ENCODE data around the gene CELSR2.
"Not testable (repeated sequence)": the region's sequence is repeated elsewhere in the genome, so short reads cannot be mapped to it uniquely, and the experiment has no call there.

Gene CELSR2, protein sequence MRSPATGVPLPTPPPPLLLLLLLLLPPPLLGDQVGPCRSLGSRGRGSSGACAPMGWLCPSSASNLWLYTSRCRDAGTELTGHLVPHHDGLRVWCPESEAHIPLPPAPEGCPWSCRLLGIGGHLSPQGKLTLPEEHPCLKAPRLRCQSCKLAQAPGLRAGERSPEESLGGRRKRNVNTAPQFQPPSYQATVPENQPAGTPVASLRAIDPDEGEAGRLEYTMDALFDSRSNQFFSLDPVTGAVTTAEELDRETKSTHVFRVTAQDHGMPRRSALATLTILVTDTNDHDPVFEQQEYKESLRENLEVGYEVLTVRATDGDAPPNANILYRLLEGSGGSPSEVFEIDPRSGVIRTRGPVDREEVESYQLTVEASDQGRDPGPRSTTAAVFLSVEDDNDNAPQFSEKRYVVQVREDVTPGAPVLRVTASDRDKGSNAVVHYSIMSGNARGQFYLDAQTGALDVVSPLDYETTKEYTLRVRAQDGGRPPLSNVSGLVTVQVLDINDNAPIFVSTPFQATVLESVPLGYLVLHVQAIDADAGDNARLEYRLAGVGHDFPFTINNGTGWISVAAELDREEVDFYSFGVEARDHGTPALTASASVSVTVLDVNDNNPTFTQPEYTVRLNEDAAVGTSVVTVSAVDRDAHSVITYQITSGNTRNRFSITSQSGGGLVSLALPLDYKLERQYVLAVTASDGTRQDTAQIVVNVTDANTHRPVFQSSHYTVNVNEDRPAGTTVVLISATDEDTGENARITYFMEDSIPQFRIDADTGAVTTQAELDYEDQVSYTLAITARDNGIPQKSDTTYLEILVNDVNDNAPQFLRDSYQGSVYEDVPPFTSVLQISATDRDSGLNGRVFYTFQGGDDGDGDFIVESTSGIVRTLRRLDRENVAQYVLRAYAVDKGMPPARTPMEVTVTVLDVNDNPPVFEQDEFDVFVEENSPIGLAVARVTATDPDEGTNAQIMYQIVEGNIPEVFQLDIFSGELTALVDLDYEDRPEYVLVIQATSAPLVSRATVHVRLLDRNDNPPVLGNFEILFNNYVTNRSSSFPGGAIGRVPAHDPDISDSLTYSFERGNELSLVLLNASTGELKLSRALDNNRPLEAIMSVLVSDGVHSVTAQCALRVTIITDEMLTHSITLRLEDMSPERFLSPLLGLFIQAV (N-terminal part only)

DNA sequence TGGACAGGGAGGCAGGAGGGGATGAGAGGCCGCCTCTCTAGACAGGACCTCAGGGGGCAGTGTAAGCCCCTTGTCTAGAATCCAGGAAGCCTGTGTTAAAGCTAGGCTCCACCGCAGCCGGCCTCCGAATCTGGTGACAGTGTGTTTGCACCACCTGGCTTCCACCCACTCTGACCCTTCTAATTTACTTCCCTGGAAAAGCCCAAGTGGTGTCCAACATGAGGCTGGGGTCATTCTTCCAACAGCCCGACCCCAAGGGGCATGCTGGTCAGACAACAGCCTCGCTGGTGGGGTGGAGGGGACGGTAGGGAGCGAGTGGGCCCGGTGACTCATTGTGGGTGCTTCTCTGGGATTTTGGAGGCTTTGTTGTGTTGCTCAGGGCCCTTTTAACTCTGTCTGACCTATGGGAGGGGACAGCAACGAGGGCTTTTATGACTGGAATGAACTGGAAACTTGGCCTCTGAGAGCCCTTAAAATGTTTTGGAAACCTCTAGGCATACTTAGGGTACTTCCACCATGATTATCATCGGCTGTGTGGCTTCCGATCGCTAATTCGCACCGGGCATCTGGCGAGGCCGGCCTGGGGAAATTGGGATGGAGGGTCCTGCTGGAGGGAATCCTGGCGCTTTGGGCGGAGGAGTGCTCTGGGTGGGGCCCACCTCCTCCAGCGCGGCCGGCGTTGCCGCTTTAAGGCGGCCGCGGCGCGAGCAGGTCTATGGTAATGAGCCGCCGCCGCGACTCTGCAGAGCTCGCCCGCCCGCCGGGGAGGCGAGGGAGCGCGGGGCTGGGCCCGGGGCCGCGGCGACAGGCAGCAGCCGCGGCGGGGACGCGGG is at the start of gene CELSR2:
TSS of gene CELSR2 (plus strand) at position 743 of the 833 bp plus-strand sequence. CDS start 541 bp downstream, outside the sequence.
- DNase-seq = peak; percentile 30

DNA sequence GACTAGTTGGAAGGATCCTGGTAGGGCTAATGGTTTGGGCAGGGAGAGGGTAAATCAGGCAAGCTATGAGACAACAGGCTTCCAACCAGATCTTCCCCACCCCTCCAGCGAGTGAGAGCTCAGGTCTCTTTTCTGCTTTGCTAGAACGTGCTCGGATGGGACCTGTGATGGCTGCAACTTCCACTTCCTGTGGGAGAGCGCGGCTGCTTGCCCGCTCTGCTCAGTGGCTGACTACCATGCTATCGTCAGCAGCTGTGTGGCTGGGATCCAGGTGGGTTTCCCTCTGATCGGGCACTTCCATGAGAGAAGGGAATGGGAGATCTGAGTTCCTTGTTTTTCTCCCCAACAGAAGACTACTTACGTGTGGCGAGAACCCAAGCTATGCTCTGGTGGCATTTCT is 49.6 kb upstream of the CELSR2 start:
- DNase-seq = no peak

DNA sequence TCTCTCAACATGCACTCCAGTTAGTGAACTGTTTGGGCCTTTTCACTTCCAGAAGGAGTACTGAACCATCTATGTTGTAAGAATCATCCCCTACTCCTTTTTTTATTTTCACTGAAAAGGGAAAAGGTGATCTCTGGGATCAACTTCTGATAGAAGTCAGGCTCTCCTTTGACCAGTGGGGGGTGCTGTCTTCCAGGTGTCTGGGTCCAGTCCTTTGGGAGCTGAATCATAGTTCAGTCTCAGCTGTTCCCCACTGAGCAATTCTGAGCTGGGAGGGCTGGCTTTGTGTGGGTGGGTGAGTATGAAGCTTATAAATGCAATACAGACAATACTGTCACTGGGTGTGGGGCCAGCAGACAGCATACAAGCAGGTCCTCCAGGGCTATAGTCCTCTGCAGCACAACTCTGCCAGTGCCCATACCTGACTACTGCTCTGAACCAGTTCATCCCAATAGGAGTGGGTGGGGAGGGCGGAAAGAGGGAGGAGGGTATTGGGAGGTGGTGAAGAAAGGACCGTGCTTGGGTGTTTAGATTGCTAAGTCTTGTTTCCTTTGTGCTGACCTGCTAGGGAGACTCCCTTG is 48.1 kb upstream of the CELSR2 start:
- peak; percentile 71 for DNase-seq

DNA sequence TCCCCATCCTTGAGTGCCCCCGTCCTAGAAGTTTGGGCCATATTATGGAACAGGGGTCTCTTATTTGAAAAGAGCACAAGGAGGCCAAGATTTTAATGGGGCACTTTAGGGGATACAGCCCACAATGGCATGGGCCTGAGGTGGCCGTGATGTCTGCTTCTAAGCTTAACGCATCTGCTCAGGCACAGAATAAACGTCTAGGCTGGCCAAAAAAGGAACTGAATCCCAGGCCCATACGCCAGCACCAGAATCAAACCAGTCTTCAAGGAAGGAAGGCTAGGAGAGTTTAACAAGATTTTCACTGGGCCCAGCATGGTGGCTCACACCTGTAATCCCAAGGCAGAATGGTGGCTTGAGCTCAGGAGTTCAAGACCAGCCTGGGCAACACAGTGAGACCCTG is 44.9 kb upstream of the CELSR2 start:
- DNase-seq = no peak

DNA sequence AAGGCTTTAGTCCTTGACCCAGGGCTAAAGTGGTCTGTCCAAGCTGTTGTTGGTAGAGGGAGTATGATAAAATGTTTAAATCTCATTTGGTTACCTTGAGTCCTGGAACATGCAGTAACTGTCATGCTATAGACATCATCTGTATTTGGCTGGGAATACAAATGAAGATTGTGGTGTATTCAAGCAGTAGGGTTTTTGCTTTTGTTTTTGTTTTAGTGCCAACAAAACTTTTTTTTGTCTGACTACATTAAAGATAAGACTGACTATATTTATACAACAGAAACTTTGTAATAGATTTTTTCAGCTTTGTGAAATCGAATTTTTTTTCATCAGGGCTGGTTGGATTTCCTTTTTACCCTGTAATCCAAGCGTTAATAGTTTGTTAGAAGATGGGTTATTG is 43.0 kb upstream of the CELSR2 start:
- DNase-seq = no peak

DNA sequence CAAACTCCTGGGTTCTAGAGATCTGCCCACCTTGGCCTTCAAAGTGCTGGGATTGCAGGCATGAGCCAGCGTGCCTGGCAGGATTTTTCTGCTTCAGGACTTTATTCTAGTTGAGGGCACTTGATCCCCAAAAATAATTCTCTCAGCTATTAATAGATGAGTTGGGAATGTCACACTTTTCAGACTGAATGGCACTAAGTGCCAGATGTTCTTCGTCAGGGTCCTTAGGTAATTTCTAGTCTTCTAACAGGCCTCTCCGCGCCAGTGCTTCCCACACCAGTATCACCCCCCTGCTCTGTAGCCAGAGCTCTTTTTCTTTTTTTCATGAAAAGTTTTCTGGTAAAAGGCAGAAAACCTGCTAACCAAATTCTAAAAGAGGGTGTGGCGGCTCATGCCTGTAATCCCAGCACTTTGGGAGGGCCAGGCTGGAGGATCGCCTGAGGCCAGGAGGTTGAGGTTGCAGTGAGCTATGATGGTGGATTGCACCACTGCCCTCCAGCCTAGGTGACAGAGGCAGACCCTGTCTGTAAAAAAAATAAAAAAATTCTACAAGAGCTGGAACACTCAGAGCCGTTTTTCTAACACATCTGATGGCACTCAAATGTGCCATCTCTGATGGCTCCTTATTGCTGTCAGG is 41.8 kb upstream of the CELSR2 start:
- no peak for DNase-seq

DNA sequence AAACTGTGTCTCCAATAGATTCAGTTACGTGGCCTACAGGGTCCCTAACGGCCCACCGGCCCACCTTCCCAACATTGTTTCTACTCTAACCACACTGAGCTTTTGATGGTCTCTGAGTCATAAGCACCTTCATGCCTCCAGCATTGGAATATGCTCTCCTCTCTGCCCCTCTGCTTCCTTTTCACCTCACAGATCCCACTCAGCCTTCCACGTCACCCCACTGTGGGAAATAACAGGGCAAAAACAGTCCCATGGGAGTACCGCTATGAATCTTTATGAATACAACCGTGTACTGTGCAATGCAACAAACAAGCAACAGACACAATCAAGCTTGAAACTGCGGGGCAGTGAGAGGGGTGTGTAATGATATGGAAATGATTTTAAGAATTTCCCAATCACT is 40.9 kb upstream of the CELSR2 start:
- peak; percentile 44 for DNase-seq

DNA sequence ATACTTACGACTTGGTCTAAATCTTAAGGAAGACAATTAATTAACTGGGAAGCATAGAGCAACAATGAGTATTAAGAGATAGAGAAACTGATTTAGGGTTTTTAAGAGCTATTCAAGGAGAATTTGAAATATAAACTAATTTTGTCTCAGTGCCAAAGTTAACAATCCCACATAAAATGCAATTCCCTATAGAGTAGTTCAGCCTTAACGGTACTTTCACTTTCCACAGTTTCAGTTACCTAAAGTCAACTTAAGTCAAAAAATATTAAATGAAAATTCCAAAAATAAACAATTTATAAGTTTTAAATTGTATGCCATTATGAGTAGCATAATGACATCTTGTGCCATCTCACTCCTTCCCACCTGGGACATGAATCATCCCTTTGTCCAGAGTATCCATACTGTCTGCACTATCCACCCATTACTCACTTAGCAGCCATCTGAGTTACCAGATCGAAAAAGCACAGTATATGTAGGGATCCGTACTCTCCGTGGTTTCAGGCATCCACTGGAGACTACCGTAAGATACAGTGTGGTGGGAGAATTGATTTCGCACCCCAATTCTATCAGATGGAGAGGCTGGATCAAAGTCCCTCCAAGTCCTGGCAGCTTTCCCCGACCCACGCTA is 40.4 kb upstream of the CELSR2 start:
- no peak for DNase-seq

DNA sequence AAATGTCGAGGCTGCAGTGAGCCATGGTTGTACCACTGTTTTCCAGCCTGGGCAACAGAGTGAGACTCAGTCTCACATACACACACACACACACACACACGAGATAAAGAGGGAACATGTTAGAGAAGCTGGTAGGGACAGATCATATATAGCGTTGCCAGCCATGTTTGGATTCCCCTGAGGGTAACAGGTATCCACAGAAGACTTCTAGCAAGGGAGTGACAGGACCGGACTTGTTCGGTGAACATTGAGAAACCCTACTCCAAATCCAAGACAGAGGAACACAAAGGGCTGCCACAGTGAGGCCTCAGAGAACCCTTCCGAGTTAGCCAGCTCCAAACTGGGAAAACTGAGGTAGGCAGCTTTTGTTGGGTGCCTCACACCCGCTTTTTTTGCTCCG is 39.3 kb upstream of the CELSR2 start:
- DNase-seq = no peak

DNA sequence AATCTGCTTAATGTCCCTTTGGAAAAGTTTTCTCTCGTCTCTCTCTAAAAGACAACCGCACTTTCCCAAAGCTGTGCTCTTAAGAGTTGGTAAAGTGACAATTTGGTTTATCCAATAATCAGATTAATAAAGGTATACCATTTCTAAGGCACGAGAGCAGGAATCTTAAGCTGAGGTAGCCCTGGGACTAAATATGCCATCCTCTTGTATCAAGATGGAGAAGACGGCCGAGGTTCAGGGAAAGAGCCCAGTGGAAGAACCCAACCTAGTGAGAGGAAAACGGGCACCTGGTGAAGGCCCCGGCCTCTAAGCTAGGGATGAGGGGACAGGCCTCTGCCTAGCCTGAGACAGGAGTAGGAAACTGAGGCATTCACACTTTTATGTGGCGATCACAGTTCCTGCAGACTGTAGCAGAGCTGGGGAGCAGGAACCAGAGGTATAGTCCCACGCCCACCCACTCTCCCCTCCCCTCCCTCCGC is 36.0 kb upstream of the CELSR2 start:
- DNase-seq = no peak

DNA sequence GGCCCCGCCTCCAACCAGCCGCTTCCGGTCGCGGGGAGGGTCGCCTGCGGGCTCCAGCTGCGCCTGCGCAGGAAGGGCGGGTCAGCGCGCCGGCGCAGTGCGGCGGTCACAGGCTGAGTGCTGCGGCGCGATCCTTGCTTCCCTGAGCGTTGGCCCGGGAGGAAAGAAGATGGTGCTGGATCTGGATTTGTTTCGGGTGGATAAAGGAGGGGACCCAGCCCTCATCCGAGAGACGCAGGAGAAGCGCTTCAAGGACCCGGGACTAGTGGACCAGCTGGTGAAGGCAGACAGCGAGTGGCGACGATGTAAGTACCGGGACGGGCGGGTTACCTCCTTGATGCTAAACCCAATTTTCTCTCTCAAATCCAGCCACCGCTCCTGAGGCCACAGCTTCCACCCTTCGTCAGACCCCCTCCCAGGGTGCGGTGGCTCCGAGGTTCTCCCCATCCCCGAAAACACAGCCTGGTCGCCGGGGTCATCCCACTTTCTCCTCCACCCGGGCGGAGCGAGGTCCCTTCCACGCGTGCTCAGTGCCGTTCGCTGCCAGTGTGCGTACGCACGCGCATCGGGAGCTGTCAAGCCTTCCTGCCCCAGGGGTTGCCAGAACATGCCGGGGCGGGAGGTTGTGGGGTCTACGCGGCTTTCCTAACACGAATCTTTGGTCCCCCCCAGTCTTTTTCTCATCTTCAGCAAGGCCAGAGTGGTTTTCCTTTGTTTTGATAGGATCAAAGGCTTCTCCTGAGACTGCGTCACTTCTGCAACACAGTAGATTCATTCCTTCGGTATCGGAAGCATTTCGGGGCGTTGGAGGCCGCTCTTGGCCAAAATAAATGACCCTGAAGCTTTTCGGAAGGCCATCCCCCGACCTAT is 35.3 kb upstream of the CELSR2 start, which contains the start of gene SARS1:
TSS of gene SARS1 (plus strand) at position 95 of the 870 bp plus-strand sequence. CDS start at position 170, 75 bp downstream.
- peak; percentile 76 for DNase-seq

DNA sequence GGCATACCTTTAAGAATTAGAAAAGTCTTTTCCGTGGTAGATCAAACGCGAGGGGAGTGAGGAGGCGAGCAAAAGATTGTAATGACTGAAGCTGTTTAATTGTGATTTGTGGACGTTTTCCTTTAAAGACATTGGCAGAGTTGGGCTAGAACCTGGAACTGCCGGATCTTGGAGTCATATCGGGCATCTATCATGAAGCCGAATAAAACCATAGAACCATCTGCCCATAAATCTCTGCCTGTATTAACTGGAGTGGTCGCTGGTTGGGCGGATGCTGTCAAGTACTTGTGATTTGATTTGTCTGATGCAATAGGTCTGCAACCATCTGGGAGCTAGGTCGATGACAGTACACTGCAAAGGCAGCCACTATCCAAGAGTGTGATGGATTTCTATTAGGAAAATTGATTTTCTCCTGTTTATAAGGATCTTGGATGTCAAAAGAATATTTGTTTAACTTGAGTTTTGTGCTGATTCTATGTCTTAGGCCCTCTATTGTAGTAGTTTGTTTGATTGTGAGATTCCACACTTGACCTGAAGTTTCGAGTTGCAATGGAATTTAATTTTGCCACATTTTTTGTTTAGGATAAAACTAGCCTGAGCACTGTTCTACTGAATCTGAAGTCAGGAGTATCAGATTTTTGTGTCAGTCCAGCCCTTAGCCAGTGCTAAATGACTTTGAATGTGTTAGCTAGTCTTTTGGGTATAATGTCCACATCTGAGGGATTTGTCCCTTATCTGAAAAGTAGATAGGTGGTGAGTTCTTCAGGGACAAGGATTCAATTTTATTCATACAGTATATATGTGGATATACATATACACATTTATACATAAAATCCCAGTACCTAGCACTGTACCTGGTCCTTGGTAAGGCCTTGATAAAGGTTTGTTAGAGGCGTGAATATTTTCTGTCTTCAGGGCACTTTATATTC is 34.4 kb upstream of the CELSR2 start:
- no peak for DNase-seq

DNA sequence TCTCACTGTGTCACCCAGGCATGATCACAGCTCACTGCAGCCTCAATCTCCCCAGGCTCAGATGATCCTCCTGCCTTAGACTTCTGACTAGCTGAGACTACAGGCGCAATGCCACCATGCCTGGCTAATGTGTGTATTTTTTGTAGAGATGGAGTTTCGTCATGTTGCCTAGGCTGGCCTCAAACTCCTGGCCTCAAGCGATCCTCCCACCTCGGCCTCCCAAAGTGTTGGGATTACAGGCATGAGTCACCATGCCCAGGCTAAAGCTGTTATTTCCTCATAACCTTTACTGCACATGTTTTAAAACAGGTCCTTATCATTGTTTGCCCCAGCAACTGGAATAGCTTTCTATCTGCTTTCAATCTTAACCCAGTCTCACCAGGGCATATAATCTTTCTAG is 32.7 kb upstream of the CELSR2 start:
- no peak for DNase-seq

DNA sequence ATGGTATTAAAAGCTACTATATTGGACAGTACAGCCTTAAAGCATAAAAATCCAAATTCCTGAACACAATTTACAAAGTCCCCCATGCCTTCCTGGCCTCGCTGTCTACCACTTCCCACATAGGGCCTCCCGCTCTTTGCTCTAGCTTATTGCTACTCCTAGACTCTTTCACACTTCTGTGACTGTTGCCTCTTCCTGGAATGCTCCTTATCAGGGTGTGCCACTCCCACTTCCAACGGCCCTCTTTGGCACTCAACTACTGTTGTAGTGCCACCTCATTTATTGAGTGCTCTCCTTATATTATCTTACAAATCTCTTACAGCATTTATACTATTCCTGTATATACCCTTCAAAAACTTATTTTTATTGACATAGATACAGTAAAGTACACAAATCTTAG is 30.8 kb upstream of the CELSR2 start:
- no peak for DNase-seq

DNA sequence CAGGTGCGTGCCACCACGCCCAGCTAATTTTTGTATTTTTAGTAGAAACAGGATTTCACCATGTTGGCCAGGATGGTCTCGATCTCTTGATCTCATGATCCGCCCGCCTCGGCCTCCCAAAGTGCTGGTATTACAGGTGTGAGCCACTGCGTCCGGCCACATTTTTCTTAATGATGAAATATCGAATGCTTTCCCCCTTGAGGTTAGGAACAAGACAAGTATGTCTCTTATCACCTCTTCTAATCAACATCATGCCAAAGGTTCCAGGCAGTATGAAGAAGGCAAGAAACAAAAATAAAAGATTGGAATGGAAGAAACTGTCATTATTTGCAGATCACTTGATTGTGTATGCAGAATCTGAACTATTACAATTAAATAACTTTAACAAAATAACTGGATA is 28.1 kb upstream of the CELSR2 start:
- DNase-seq = not testable (repeated sequence)

DNA sequence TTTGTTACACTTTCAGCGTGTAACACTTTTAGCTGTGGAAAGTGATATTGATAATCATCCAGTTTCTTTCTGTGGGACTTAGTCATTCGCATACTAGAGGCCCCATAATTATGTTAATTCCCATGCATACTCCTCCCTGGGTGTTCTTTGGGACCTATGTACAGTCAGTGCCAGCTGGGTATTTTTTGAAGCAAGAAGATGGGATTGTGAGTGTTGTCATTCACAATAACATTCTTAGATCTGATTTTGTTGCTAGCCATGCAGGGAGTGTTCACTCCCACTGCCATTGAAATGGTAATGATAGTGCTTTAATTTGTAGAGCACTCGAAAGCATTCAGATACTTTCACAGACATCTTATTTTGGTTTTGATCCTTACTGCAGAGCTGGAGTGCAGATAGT is 24.0 kb upstream of the CELSR2 start:
- DNase-seq = no peak

DNA sequence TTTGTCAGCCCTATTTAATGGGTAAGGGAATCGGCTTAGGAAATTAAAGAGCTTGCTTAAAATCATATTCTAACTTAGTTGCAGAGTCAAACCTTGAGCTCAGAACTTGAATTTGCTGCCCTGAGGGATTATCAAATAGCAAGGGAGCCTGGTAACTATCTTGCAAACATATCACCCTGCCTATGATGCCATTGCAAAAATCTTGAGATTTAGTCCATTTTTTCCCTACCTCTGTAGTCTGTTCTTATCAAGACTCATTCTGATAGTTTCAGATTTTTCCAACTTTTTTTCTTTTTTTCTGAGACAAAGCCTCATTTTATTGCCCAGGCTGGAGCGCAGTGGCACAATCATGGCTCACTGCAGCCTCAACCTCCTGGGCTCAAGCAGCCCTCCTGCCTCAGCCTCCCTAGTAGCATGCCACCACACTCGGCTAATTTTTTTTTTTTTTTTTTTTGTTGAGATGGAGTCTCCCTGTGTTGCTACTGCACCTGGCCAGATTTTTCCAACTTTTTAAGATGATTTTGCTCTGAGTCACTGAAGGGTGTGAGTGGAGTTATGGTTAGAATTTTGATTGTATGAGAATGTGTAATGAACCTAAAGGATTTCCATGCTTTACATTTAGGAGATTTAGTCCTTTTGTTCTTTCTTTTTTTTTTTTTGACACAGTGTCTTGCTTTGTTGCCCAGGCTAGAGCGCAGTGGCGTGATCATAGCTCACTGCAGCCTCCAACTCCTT is 23.5 kb upstream of the CELSR2 start:
- DNase-seq = no peak

DNA sequence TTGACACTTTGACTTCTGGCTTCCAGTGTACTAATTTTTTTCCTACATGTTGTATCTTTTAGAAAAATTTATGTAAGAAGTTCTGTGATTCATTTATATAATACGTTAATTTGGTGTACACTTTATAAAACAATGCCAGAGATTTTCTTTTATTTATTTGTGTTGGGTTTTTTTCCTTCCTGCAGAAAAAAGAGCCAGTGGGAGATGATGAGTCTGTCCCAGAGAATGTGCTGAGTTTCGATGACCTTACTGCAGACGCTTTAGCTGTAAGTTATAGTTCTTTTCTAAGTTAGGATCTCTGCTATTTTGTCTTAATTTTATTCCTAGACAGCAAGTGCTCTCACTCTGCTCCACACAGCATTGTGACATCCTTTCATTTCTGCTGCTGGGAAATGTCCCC is 21.2 kb upstream of the CELSR2 start:
- DNase-seq = no peak

Data from T1000 (cell line).